Heart left ventricle (tissue), 13 donors: ENCODE data around the gene HAPLN2.

Source experiments
- CTCF ChIP-seq, 12 donors: fragments of 200-600 bp; sonication (generic) in 4 of 12; IDR thresholded peaks; one replicate each; pipeline versions ENCODE4 v1.5.0 to v1.8.0; 2018 to 2022; ENCODE audit warnings: antibody characterized with exemption in 12 of 12, mild to moderate bottlenecking in 5 of 12
- POLR2A ChIP-seq, 2 donors: fragments of 450-650 bp; IDR thresholded peaks; one replicate each; pipeline ENCODE4 v1.6.1; 2017; ENCODE audit warnings: antibody characterized with exemption in 2 of 2, mild to moderate bottlenecking in 2 of 2, moderate library complexity in 2 of 2
- donor health status: ischemic (EF 13 %, LVEDD 7.1; RV severe dilation, severe dysfunction).
- donor health status: DM: no; HTN: yes; CAD: no.
- donor health status: DM: no; HTN: no; CAD: no.
- donor health status: ischemic (EF 25% LVEDD 6.9; RV normal size, moderate dysfunction).
- donor health status: ischemic (EF 25% LVEDD 5.7; RV mildly dilated, moderate dysfunction).
- donor health status: ischemic (EF 35%, LVEDD 5.7; RV mildly dilated, moderate dysfunction).
- donor health status: nonischemic (EF 11% LVEDD 7.7; RV severe dilation, severe dysfunction).
- donor health status: DM: yes; HTN: yes; CAD: no.
- donor health status: PGD.
- donor health status: ischemic (EF 29% LVEDD 5.4; RV normal size, mild dysfunction).
- donor health status: nonischemic (EF 23%, LVEDD 6.1; RV moderate dilation, normal function).

- TF ChIP-seq CTCF (IDR thresholded peaks at IDR 0.05) (no peak), POLR2A (IDR thresholded peaks at IDR 0.05) (no peak)
These were observed 32.2 kb upstream of the HAPLN2 start for GRCh38 chr1:156586892-156587477.
